SK-N-SH (cell line): ENCODE data around the gene BCAS3.

ENCODE experiments used
- SIN3A ChIP-seq: IDR thresholded peaks from 2 replicates; pipeline ENCODE4 v1.6.1; 2012; ENCODE audit warnings: low read depth, mild to moderate bottlenecking, low read length, moderate library complexity, borderline replicate concordance
- TAF1 ChIP-seq: IDR thresholded peaks from 2 replicates; pipeline ENCODE4 v1.6.1; 2012; ENCODE audit warnings: low read depth, mild to moderate bottlenecking, low read length, moderate library complexity, borderline replicate concordance
- TF ChIP-seq, protein P1 (sequence below): fragments of 200-600 bp; sonication (generic); IDR thresholded peaks from 2 replicates; pipeline ENCODE4 v1.6.1; 2017; ENCODE audit warnings: antibody characterized with exemption, mild to moderate bottlenecking, moderate library complexity

DNA sequence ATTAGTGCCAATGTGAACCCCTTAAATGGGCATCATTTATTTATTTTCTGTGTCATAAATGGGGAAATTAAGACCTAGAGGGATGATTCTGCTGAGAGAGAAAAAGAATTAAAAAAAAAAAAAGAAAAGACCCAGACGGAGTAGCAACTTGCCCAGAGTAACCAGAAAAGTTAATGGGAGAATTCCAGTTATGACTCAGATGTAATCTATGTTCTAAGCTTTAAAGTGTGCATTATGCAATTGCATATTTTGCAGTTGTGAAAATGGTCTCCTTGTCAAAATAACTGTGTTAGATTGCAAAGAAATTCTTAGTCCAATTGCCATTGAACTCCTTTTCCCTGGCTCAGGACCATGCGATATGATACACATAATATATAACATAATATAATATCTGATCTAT, 683.4 kb downstream of the BCAS3 start:
- TF ChIP-seq, protein P1, sequence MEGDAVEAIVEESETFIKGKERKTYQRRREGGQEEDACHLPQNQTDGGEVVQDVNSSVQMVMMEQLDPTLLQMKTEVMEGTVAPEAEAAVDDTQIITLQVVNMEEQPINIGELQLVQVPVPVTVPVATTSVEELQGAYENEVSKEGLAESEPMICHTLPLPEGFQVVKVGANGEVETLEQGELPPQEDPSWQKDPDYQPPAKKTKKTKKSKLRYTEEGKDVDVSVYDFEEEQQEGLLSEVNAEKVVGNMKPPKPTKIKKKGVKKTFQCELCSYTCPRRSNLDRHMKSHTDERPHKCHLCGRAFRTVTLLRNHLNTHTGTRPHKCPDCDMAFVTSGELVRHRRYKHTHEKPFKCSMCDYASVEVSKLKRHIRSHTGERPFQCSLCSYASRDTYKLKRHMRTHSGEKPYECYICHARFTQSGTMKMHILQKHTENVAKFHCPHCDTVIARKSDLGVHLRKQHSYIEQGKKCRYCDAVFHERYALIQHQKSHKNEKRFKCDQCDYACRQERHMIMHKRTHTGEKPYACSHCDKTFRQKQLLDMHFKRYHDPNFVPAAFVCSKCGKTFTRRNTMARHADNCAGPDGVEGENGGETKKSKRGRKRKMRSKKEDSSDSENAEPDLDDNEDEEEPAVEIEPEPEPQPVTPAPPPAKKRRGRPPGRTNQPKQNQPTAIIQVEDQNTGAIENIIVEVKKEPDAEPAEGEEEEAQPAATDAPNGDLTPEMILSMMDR, result no peak
- no peak for TF ChIP-seq SIN3A
- no peak for TF ChIP-seq TAF1
